AG08395 (cell line): ENCODE measurements around the gene FAM204A.

Source experiments
- DNase-seq: peaks from one replicate; pipeline ENCODE4 v3.0.0; 2012; ENCODE audit warnings: mixed read lengths, low spot score

The FAM204A gene

DNA sequence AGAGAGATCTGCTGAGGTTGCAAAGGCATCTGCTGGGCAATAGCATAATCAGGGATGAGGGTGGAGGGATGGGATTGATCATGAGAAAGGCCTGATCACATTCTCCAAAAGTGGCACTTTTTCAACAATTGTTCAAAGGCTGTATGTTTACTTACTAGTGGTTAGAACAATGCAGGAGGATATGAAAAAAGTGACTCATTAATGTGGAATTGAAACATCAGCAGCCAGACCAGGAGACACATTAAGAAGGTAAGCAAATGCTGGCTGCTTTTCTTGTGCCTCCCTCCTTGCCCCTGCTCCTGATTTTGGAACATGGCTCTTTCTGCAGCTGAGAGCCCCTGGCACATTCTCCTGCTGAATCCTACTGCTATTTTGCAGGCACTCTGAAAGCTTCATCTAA lies 63.5 kb downstream of the FAM204A start:
- DNase-seq: peak; percentile 25

DNA sequence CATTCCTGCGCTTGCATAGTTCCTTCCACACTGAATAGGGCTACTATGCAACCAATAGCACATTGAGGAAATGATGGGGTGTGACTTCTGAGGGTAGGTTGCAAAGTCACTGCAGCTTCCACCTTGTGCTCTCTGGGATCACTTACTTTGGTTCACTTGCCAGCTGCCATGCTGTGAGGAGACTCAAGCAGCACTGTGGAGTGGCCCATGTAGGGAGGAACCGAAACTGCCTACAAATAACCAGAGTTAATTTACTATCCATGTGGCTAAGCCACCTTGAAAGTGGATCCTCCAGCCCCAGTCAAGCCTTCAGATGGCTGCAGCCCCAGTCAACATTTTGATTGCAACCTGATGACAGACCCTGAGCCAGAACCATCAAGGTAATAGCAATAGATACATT lies 64.3 kb downstream of the FAM204A start:
- DNase-seq: no peak

DNA sequence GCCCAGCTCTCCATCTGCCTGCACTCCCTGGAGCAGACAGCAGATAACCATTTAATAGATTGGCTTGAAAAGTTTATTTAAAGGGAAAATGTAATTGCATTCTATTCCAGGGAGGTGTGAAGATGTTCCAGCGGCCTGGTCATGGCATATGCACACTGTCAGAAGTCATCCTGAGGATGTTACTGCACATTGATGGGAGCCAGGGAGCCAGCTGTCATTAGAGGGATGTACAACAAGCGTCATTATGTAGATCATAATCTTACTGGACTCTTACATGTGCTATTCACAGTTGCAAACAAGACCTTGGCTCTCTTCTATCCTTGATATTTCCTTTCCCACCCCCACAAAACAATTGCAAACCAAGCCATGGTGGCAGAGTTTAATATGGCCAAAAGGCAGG lies 65.4 kb downstream of the FAM204A start:
- no peak for DNase-seq

DNA sequence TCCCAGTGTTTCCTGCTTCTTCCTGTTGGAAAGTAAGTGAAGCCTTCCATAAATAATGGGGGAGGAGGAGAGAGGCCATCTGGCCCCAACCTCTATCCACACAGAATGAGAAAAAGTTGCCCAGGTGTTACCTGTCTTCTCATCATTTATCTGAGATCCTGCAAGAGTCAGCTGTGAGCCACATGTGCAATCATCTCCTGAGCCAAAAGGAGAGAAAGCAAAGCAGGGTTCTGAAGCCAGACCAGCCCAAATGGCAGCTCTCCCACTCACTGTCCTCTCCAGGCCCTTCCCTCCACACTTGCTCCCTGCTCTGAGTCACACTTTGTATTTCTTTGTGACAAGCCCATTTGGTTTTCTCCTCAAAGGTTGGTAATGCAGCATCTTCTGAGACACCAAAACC lies 65.9 kb downstream of the FAM204A start:
- peak; percentile 64 for DNase-seq

DNA sequence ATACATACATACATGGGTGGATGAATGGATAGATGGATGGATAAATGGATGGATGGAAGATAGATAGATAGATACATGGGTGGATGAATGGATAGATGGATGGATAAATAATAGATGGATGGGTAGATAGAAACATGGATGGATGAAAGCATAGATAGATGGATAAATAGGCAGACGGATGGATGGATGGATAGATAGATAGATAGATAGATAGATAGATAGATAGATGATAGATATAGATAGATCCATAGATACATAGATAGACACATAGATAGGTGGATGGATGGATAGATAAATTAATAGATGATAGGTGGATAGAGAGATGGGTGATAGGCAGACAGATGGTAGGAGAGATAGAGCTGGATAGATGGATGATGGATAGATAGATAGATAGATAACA lies 68.5 kb downstream of the FAM204A start:
- DNase-seq: no peak

DNA sequence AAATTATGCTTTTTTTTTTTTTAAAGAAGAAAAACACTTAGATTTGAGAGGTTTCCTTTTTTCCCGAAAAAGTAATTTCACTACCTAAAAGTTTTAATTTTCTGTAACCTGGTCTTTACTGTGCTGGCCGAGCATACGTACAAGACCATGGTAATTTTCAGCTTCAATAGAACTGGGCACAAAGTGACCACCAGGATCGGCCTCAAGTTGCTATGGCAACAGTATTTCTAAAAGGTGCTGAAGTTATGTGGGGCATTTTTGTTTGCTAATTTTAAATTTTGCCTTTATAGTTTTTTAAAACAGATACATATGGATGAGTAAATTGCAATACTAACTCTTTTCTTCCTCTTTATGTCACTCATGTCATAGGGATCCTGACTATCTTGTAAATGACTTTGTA lies 69.4 kb downstream of the FAM204A start:
- DNase-seq: no peak

DNA sequence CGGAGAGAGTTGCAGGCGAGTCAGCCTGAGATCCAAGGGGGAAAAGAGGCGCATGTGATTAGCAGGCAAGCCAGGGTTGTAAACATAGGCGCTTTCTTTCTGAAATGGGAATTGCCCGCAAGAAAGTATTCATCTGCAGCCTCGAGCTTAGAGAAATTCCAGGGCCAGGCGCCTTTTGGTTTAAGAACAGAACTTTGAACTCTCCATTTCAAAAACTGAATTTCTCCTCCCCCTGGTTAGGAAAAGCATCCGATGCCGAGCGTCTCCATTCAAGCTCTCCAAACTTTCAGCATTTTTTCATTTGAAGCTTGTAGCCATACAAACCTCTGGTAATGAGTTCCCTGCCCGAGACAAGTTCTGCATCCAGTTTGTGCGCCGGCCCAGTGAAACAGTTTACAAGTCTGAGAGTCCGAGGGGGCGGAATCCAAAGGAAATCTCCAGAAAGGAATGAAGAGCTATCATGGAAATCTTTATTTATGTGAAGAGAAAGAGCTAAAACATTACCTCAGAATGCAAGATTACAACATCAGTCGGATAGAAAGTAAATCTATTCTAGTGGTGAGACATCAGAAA lies 69.9 kb downstream of the FAM204A start:
- peak; percentile 66 for DNase-seq

DNA sequence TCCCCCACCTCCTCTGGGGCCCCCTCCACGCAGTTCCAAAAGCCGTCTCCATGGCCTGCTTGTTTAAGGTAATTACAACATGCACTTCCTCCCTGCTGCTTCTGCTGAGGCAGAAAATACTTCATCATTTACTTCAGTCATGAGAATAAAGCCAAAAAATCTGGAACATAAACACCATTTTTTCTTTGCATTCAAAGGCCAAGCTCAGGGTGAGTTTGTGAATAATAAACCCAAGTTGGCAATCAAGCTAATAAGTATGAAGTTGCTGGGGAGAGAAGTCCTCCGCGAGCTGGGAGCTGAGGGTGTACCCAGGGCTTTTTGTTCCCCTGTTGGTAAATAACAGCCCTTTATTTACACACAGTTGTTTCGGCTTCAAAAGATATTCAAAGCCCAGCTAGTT lies 70.5 kb downstream of the FAM204A start:
- DNase-seq: no peak

DNA sequence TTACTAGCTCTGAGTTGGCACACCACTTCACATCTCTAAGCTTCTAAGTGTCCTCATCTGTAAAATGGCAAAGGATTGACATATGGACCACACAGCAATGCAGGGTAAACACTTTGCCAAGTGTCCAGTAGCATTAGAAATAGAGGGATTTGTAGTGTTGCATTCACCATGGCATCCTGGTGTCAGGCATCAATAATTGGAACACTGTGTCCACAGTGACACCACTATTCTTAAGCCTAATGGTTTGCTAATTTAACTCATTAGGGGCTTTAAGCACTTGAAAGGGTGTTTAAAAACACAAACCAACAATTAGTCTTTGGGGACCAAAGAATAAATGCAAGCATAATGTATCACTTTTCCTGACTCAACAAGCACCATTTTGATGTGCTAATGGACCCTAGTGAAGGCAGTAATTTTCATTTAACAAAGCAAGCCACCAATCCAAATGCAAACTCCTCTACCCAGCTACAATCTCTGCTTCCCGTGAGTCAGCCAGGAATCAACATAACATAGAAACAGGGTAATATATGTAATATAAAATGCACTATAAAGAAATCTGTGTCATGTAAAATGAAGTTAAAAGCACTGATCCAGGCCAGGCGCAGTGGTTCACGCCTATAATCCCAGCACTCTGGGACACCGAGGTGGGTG lies 75.9 kb downstream of the FAM204A start:
- DNase-seq: no peak

DNA sequence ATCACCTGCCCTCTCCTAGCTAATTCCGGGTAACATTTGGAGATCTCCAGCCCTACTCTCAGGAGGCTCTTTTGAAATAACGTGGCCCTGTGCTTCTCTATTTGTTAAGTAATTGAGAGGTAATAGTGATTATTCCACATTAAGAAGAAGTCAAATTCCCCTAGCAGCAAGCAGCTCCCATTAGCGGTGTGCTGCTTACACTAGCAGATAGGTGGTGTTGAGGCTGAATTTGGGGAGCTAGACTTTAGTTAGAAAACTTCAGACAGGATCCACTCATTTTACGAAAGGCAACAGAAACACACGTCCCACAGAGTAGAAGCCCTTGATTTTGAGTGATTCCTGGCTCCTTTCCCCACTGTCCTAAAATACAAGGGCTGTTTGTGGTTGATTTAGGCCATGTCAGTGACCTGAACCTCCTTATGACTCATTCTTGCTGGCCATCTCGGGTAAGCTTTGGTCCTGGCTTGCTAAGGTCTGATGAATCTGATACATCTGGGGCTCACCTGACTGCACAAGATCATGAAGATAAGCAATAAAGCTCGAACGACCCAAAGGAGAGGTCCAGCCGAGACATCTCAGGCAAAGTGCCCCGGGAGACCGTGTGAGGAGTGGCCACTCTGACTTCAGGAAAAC lies 77.2 kb downstream of the FAM204A start:
- no peak for DNase-seq

DNA sequence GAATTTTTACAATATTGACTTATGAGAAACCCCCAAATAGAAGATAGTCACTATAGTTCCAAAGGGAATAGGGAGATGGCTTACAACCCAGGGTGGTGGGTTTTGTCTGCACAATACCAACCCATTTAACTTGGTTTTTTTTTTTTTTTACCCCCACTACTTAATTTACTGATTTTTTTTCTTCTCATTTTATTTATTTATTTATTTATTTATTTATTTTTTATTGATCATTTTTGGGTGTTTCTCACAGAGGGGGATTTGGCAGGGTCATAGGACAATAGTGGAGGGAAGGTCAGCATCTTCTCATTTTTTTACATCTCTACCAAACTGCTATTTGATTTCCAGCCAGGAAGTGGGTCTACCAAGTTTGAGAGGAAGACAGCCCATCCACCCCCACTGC lies 77.9 kb downstream of the FAM204A start:
- no peak for DNase-seq

DNA sequence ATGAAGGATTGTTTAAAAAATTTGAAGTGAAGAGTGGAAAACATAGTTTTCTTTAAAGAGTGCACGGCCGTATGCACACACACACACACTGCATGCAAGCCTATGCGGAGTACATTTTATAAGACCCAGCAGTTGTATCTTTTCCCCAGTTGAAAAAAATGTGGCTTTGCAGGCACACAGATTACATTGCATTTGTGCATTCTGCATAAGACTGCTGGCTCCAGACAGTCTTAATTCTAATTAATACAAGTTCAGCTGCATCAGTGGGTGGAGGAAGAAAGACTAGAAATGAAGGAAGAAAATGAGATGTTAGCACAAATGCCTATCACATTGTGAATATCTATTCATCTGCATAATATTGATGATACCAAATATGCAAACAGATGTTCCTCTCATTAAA lies 79.6 kb downstream of the FAM204A start:
- DNase-seq: no peak

DNA sequence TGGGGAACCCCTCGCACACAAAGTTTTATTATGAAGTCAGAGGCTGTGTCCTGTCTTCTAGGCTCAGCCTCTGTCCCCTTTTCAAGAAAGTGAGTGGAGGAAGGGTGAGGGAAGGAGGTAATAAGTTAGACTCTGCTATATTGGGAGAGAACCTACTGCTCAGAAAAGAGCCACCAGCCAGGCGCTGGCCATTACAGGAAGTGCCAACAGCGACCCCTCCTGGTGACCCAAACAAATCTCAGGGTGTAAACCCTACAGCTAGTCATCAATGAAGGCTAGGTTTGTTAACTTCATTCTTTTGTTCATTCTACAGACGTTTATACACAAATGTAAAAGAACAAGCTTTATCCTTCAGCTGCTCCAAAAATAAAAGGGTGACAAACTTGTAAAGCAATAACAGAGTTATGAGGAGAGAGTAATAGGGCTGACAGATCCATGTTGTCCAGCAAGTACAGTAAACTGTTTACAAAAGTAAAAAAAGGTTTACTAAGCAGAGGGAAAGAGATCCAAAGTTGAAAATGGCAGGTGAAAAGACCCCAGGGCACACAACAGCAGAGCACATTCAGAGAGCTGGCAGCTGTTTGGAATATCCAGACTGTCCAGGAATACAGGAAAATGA lies 82.7 kb downstream of the FAM204A start:
- peak; percentile 66 for DNase-seq

DNA sequence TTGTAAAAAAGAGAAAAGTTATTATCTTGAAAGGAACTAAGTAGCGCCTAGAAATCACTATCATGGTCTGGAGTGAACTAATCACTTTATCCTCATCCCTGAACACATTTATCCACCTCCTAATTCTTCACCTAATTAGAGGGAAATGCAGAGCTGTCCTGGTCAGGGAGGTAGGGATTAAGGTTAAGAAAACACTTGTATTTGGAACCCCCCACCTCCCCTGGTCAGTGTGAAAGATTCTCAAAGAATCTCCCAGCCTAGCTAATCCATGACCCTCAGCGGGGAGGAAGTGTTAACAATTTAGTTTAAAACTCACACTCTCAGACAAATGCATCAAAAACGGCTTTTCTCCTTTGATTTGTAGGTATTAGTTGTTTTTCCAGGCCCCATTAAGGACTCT lies 83.8 kb downstream of the FAM204A start:
- DNase-seq: no peak

DNA sequence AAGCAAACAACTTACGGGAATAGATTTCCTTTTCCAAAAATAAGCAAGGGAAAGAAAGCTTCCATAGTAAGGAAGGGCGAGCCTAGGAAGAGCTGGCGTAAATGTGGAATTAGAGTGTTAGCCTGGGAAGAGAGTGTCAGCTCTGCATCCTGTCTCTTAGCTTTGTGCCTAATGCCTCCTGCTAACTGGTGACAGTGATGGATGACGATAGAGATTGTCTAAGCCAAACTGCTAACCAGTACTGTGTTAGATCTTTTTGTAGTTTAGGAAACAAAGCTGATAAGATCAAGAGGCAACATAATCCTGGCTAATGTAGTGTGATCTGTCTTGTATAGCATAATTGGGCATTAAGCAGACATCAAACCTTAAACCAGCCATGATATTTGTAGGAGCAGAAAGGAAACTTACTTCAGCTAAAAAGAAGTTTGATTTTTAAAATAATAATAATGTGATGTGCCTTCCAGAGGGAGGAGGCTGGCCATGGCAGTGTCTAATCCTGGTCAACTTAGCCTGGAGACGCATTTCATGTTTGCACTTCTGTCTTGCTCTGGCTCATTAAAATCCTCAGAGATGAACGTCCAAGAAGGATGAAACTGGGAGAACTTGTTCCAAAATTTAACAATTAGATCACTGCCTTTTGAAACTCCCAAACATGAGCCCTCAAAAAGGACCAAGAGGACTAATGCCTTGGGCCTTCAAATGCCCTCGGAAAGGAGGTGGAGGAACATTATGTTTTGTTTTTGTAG lies 85.1 kb downstream of the FAM204A start:
- no peak for DNase-seq

DNA sequence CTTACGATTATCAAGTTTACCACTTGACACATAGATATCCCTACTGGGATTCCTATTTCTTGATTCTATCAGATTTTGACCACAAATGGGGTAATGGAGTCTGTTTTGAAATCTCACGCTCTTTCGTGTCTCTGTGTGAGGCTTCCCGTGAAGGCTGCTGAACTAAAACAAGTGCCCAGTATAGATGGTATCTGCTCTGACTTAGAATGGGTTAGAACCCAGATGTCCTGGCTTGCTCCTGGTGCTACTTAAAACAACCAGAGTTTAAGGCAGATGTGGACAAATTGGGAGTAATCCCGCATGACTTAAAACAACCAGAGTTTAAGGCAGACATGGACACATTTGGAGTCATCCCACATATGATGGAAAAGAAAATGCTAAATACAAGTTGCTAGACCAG lies 85.9 kb downstream of the FAM204A start:
- no peak for DNase-seq

DNA sequence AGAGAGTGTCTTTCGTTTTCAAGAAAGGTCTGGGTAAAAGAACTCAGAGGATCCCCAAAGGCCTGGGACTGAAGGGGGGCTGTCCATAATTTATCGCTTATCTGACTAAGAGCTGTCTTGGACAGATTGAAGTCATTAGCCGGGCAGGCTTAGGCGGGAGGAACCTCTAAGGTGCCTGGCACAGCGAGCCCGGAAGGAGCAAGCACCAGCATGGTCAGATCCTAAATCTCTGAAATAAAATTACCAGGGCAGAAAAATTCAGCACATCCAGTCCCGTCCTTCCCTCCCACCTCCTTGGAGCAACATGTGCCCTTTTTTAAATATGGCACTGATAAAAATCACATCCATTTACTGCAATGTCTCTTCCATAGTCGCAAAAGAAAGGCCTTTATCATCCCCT lies 86.8 kb downstream of the FAM204A start:
- no peak for DNase-seq

DNA sequence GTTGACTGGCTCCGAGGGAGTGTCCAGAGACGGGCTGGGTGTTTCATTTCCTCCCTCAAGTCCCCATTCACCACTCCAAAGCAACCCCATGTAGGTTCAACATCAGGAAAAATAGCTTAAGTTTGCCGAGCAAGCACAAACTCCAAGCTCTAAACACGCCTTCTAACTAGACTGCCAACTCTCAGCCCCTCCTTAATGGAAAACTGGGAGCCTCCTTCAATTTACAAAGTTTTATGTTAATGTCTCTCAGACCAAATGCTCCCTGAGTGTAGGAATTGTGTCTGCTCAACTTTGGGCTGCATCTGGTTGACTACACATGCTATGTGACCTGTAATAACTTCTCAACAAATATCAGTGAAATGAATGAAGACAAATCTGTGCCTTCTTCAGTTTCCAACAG lies 87.5 kb downstream of the FAM204A start:
- no peak for DNase-seq

DNA sequence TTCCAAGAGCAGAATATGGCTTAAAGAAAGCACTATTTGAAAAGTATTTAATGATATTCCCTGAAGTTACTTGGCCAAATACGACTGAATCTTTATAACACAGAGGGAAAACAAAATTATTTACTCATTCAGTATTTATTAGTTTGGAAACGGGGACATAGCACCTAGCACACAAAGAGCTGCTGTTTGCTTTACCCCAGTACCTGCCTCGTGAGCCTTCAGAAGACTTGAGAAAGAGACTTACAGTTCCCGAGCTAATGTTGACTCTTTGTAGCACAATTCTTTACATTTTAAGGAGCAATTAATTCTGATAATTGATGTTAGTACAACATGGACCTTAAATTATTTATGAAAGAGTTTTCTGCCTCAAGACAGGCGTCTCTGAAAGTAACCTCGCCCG lies 88.7 kb downstream of the FAM204A start:
- DNase-seq: no peak

DNA sequence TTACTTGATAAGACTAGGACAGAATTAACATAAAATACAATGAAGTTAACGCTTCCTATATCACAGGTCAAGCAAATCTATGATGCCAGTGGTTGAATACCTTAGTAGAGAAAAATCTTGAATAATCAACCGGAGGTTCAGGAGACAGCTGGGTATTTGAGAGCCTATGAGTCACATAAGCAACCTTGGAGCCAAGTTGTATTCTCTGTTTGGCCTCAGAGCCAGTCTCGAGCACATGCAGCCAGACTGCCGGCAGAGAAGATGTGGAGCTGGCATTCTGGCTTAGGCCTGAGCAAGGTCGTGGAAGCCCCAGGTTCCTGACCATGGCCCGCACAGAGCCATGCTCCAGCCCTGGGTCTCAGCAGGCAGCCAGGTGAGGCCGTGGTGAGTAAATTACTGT lies 90.3 kb downstream of the FAM204A start:
- peak; percentile 79 for DNase-seq

DNA sequence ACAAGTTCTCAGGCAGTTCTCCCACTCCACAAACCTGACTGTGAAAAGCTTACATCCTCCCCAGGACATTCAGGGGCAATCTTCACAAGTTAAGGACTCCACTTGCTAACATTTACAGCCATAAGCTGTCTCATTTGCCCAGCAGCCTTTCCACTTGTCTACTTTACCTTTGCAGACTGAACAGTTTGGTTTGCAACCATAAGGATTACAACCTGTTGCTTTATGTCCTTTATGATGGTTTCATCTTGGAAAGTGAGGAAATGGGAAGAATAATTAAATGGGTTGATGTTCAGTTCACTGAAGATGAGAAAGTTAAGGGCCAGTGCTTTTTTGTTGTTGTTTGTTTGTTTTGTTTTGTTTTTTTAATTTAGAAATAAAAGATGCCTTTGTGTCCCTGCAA lies 92.4 kb downstream of the FAM204A start:
- no peak for DNase-seq
